Neuronal stem cell (in vitro differentiated cells): ENCODE results near the gene GIN1.

Experiments
- DNase-seq: peaks from one replicate; pipeline ENCODE4 v3.0.0-alpha.2; 2013; ENCODE audit warnings: low spot score
- H2AFZ ChIP-seq: one replicate; pipeline ENCODE4 v1.6.1; 2013; ENCODE audit warnings: mild to moderate bottlenecking, low read length, inconsistent platforms
- H2AK5ac ChIP-seq: 2 replicates; pipeline ENCODE4 v1.6.1; 2013; ENCODE audit warnings: low read depth, mild to moderate bottlenecking, inconsistent platforms, low read length, moderate library complexity, mixed read lengths
- H2BK120ac ChIP-seq: 2 replicates; pipeline ENCODE4 v1.6.1; 2013; ENCODE audit warnings: low read depth, mild to moderate bottlenecking, inconsistent platforms, low read length, moderate library complexity, mixed read lengths
- H2BK12ac ChIP-seq: one replicate; pipeline ENCODE4 v1.6.1; 2013; ENCODE audit warnings: low read length, inconsistent platforms
- H2BK15ac ChIP-seq: 2 replicates; pipeline ENCODE4 v1.6.1; 2013; ENCODE audit warnings: mild to moderate bottlenecking, low read length, inconsistent platforms, mixed read lengths
- H2BK5ac ChIP-seq: one replicate; pipeline ENCODE4 v1.6.1; 2013; ENCODE audit warnings: inconsistent platforms, mild to moderate bottlenecking, low read length, moderate library complexity
- H3K14ac ChIP-seq: one replicate; pipeline ENCODE4 v1.6.1; 2013; ENCODE audit warnings: low read length, inconsistent platforms
- H3K18ac ChIP-seq: 2 replicates; pipeline ENCODE4 v1.6.1; 2013; ENCODE audit warnings: low read length, inconsistent platforms
- H3K23ac ChIP-seq: 2 replicates; pipeline ENCODE4 v1.6.1; 2013; ENCODE audit warnings: low read depth, mild to moderate bottlenecking, mixed read lengths, low read length, inconsistent platforms; ENCODE audit not compliant: poor library complexity
- H3K27ac ChIP-seq: replicated peaks from 3 replicates; pipeline ENCODE4 v1.5.1; 2013; ENCODE audit warnings: low read length, inconsistent platforms
- H3K27me3 ChIP-seq, 3 experiments: 2 replicates each; pipeline ENCODE4 v1.6.1; 2013; ENCODE audit warnings: low read length in 3 of 3, mild to moderate bottlenecking in 2 of 3, inconsistent platforms in 1 of 3, low read depth in 1 of 3, mixed read lengths in 1 of 3, moderate library complexity in 1 of 3; ENCODE audit not compliant: control insufficient read depth in 3 of 3, insufficient read depth in 3 of 3
- H3K36me3 ChIP-seq, 2 donors: replicated peaks in 1 of 2; 2 replicates each; pipeline ENCODE4 v1.6.1; 2013; ENCODE audit warnings: low read length in 2 of 2; ENCODE audit not compliant: control insufficient read depth in 2 of 2, insufficient read depth in 2 of 2
- H3K4ac ChIP-seq: 2 replicates; pipeline ENCODE4 v1.6.1; 2013; ENCODE audit warnings: inconsistent platforms, mild to moderate bottlenecking, low read length, moderate library complexity
- H3K4me1 ChIP-seq, 2 donors: 1 replicate in 1 of 2; 2 replicates in 1 of 2; pipeline ENCODE4 v1.6.1; 2013; ENCODE audit warnings: low read length in 2 of 2, low read depth in 1 of 2; ENCODE audit not compliant: control insufficient read depth in 2 of 2, insufficient read depth in 1 of 2
- H3K4me2 ChIP-seq: one replicate; pipeline ENCODE4 v1.6.1; 2013; ENCODE audit warnings: mild to moderate bottlenecking, low read length, inconsistent platforms; ENCODE audit not compliant: insufficient read depth, poor library complexity, severe bottlenecking
- H3K4me3 ChIP-seq, 2 donors: 2 replicates each; pipeline ENCODE4 v1.5.1; 2013; ENCODE audit warnings: low read length in 2 of 2, mild to moderate bottlenecking in 2 of 2, inconsistent platforms in 1 of 2, moderate library complexity in 1 of 2
- H3K79me1 ChIP-seq: one replicate; pipeline ENCODE4 v1.6.1; 2013; ENCODE audit warnings: low read depth, mild to moderate bottlenecking, inconsistent platforms, low read length, moderate library complexity
- H3K9ac ChIP-seq: one replicate; pipeline ENCODE4 v1.6.1; 2013; ENCODE audit warnings: mild to moderate bottlenecking, low read depth, low read length, inconsistent platforms; ENCODE audit not compliant: poor library complexity
- H3K9me3 ChIP-seq, 2 donors: replicated peaks in 1 of 2; 2 replicates each; pipeline versions ENCODE3 to v1.6.1; 2013; ENCODE audit warnings: low read length in 2 of 2, mild to moderate bottlenecking in 2 of 2, inconsistent platforms in 1 of 2, low read depth in 1 of 2, mixed read lengths in 1 of 2, moderate library complexity in 1 of 2; ENCODE audit not compliant: control insufficient read depth in 2 of 2, insufficient read depth in 1 of 2
- H4K8ac ChIP-seq: one replicate; pipeline ENCODE4 v1.6.1; 2013; ENCODE audit warnings: low read depth, mild to moderate bottlenecking, inconsistent platforms, low read length, moderate library complexity
- H4K91ac ChIP-seq: one replicate; pipeline ENCODE4 v1.6.1; 2013; ENCODE audit warnings: low read length, low read depth, mild to moderate bottlenecking, inconsistent platforms; ENCODE audit not compliant: poor library complexity
- WGBS, 2 donors: extraction: QIAGEN DNeasy Blood & Tissue Kit; methylation state at CpG; one replicate each; pipeline ENCODE4 v1.1.7; 2013; ENCODE audit warnings: missing lambda C conversion rate in 2 of 2, mixed read lengths in 1 of 2; ENCODE audit not compliant: insufficient read length in 2 of 2, insufficient replicate concordance in 1 of 2; ENCODE audit errors: extremely low coverage in 2 of 2; 5-methylcytosine and 5-hydroxymethylcytosine counted together

The GIN1 gene

DNA sequence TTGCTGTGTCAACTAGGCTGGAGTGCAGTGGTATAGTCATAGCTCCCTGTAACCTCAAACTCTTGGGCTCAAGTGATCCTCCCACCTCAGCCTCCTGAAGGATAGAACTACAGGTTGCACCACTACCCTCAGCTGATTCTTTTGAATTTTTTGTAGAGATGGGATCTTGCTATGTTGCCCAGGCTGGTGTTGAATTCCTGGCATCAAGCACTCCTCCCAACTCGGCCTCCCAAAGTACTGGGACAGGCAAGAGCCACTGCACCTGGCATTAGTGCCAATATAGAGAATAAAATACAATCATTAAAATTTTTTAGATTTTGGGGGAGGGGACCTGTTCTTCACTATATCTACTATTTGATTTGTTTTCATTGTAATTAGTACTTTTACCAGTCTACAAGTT lies 15.5 kb upstream of the GIN1 start:
- no peak overlapping the region for H3K4ac ChIP-seq
- peaks cover 0 to 69% of the 10 kb centered on the region in 2 donors for H3K36me3 ChIP-seq
- no peak overlapping the region for H2BK12ac ChIP-seq
- no peak overlapping the region for H3K14ac ChIP-seq
- no peak overlapping the region for H2AFZ ChIP-seq
- no peak overlapping the region for H3K18ac ChIP-seq
- DNase-seq, result no peak
- H2AK5ac ChIP-seq, result no peak overlapping the region
- H2BK120ac ChIP-seq, result no peak overlapping the region
- H3K27ac ChIP-seq, result no peak overlapping the region
- H3K27me3 ChIP-seq, result no peaks in the 10 kb centered on the region
- H2BK5ac ChIP-seq, result no peak overlapping the region
- H3K4me1 ChIP-seq, result no peaks in the 10 kb centered on the region
- no peak overlapping the region for H2BK15ac ChIP-seq
- WGBS, 2 donors, result no CpG with 5 or more reads among the region's 1 CpG
- no peak overlapping the region for H3K4me3 ChIP-seq
- H4K8ac ChIP-seq, result no peak overlapping the region
- no peak overlapping the region for H3K9ac ChIP-seq
- H3K4me2 ChIP-seq, result no peak overlapping the region
- peaks cover 0 to 2% of the 10 kb centered on the region in 2 donors for H3K9me3 ChIP-seq
- no peak overlapping the region for H4K91ac ChIP-seq
- no peaks in the 10 kb centered on the region for H3K79me1 ChIP-seq
- no peak overlapping the region for H3K23ac ChIP-seq

DNA sequence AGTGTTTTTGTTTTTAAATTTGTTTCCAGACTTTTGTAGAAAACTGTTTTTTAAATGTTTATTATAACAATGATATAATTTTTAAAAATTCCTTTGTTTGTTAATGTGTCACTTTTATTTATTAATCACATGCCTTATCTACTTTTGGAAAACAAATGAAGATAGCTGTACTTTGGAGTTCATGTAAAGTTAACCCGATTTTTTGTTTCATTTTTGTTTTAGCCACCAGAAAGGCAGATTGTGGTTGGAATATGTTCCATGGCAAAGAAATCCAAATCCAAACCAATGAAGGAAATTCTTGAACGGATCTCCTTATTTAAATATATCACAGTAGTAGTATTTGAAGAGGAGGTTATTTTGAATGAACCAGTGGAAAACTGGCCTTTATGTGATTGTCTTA lies 13.3 kb upstream of the GIN1 start:
- Histone ChIP-seq H2BK120ac (no peak overlapping the region), H2BK15ac (no peak overlapping the region), H3K9ac (no peak overlapping the region), H3K4ac (no peak overlapping the region), H3K36me3 (peaks cover 0 to 55% of the 10 kb centered on the region in 2 donors), H2BK12ac (no peak overlapping the region), H2AK5ac (no peak overlapping the region), H3K27ac (no peak overlapping the region), H3K4me1 (no peaks in the 10 kb centered on the region), H2BK5ac (no peak overlapping the region), H4K91ac (no peak overlapping the region), H3K4me3 (no peak overlapping the region), H3K18ac (no peak overlapping the region), H3K9me3 (peaks cover 0 to 2% of the 10 kb centered on the region in 2 donors), H2AFZ (no peak overlapping the region), H3K14ac (no peak overlapping the region), H3K79me1 (no peaks in the 10 kb centered on the region), H3K4me2 (no peak overlapping the region), H3K27me3 (no peaks in the 10 kb centered on the region), H4K8ac (no peak overlapping the region), H3K23ac (no peak overlapping the region)
- WGBS, 2 donors, result no CpG with 5 or more reads among the region's 2 CpGs
- DNase-seq, result no peak

DNA sequence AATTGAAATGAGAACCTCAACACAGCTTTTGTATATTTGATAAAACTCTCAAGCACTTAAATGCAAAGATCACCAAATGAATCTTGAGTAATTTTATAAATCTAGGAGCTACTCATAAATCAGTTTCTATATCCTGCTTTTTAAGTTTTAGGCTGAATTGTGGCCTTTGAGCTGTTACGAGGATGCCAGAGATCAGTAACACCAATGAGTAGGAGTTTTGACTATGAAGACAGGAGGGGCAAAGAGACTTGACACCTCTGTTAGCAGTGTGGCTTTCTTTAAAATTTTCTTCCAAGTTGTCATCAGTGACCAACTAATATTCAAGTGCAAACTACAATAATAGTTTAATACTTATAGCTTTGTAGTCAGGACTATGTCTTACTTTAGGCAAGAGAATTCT lies 12.7 kb upstream of the GIN1 start:
- WGBS, 2 donors, result no CpG with 5 or more reads among the region's 1 CpG
- no peaks in the 10 kb centered on the region for H3K27me3 ChIP-seq
- H3K9ac ChIP-seq, result no peak overlapping the region

DNA sequence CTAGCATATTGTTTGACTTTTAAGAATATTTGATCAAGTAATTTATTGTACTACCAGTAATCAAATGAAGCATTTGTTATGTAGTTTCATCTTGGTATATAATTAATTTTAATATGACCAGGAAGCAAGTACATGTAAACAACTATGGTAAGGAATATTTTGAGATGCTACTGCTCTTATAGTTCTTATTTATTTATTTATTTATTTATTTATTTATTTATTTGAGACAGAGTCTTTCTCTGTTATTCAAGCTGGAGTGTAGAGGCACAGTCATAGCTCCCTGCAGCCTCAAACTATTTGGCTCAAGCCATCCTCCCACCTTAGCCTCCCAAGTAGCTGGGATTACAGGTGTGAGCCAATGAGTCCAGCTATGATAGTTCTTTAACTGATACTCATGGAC lies 8.3 kb upstream of the GIN1 start:
- Histone ChIP-seq H2BK120ac (no peak overlapping the region), H2BK15ac (no peak overlapping the region), H3K4ac (no peak overlapping the region), H4K91ac (no peak overlapping the region), H3K18ac (no peak overlapping the region), H3K23ac (no peak overlapping the region), H3K36me3 (peaks cover 0 to 33% of the 10 kb centered on the region in 2 donors), H3K4me2 (no peak overlapping the region), H3K27ac (no peak overlapping the region), H3K4me3 (no peak overlapping the region), H2BK5ac (no peak overlapping the region), H3K9ac (no peak overlapping the region), H3K14ac (no peak overlapping the region), H2BK12ac (no peak overlapping the region), H3K79me1 (no peaks in the 10 kb centered on the region), H4K8ac (no peak overlapping the region), H3K9me3 (no peaks in the 10 kb centered on the region), H3K27me3 (no peaks in the 10 kb centered on the region), H3K4me1 (no peaks in the 10 kb centered on the region), H2AK5ac (no peak overlapping the region), H2AFZ (no peak overlapping the region)
- no peak for DNase-seq

More for the DNA sequence above, 12.7 kb upstream of the GIN1 start:
- no peak overlapping the region for H3K4me2 ChIP-seq
- peaks cover 0 to 49% of the 10 kb centered on the region in 2 donors for H3K36me3 ChIP-seq
- no peak overlapping the region for H3K4ac ChIP-seq
- H2BK12ac ChIP-seq, result no peak overlapping the region
- H2BK5ac ChIP-seq, result no peak overlapping the region
- H3K18ac ChIP-seq, result no peak overlapping the region
- H3K79me1 ChIP-seq, result no peaks in the 10 kb centered on the region
- no peak overlapping the region for H2AK5ac ChIP-seq
- H4K91ac ChIP-seq, result no peak overlapping the region
- no peak overlapping the region for H2AFZ ChIP-seq
- H2BK15ac ChIP-seq, result no peak overlapping the region
- H3K23ac ChIP-seq, result no peak overlapping the region
- H4K8ac ChIP-seq, result no peak overlapping the region
- no peak for DNase-seq
- no peak overlapping the region for H2BK120ac ChIP-seq
- H3K9me3 ChIP-seq, result peaks cover 0 to 2% of the 10 kb centered on the region in 2 donors
- H3K27ac ChIP-seq, result no peak overlapping the region
- no peak overlapping the region for H3K4me3 ChIP-seq
- H3K14ac ChIP-seq, result no peak overlapping the region
- H3K4me1 ChIP-seq, result no peaks in the 10 kb centered on the region
